GM19455 (cell line): ENCODE measurements around the gene ZBTB7A.

ENCODE experiments used
- ATAC-seq: cut with Tn5 transposase; IDR thresholded peaks from one replicate; pipeline ENCODE4 v1.9.1; 2021; ENCODE audit not compliant: unreplicated experiment

ZBTB7A gene

GRCh38 chr19:4038661-4039423 is 27.9 kb downstream of the ZBTB7A start:
- ATAC-seq, result no peak

- ATAC-seq, result no peak
These were observed 28.6 kb downstream of the ZBTB7A start for GRCh38 chr19:4038057-4038456.

GRCh38 chr19:4037301-4037949 is 29.3 kb downstream of the ZBTB7A start:
- no peak for ATAC-seq

GRCh38 chr19:4036576-4037300 is 30.0 kb downstream of the ZBTB7A start:
- no peak for ATAC-seq

- ATAC-seq, result no peak
These were observed 31.1 kb downstream of the ZBTB7A start for GRCh38 chr19:4035582-4035981.

GRCh38 chr19:4035018-4035566 is 31.6 kb downstream of the ZBTB7A start:
- no peak for ATAC-seq

GRCh38 chr19:4034048-4035017 is 32.4 kb downstream of the ZBTB7A start:
- ATAC-seq, result no peak

- no peak for ATAC-seq
These were observed 33.4 kb downstream of the ZBTB7A start for GRCh38 chr19:4033028-4033956.

GRCh38 chr19:4032436-4032835 is 34.3 kb downstream of the ZBTB7A start:
- no peak for ATAC-seq

GRCh38 chr19:4031420-4031819 is 35.3 kb downstream of the ZBTB7A start:
- no peak for ATAC-seq

GRCh38 chr19:4030981-4031380 is 35.7 kb downstream of the ZBTB7A start:
- no peak for ATAC-seq

GRCh38 chr19:4030552-4030951 is 36.1 kb downstream of the ZBTB7A start:
- no peak for ATAC-seq

- no peak for ATAC-seq
These were observed 37.5 kb downstream of the ZBTB7A start for GRCh38 chr19:4029247-4029614.

GRCh38 chr19:4028334-4029246 is 38.1 kb downstream of the ZBTB7A start:
- ATAC-seq, result no peak

GRCh38 chr19:4027146-4027545 is 39.6 kb downstream of the ZBTB7A start:
- ATAC-seq, result no peak

GRCh38 chr19:4025317-4025716 is 41.4 kb downstream of the ZBTB7A start:
- ATAC-seq, result no peak

- ATAC-seq, result no peak
These were observed 42.9 kb downstream of the ZBTB7A start for GRCh38 chr19:4023600-4024398.

GRCh38 chr19:4019578-4019977 is 47.1 kb downstream of the ZBTB7A start:
- ATAC-seq, result no peak
